ENCODE results near the gene MRGPRF.

The MRGPRF gene

DNA sequence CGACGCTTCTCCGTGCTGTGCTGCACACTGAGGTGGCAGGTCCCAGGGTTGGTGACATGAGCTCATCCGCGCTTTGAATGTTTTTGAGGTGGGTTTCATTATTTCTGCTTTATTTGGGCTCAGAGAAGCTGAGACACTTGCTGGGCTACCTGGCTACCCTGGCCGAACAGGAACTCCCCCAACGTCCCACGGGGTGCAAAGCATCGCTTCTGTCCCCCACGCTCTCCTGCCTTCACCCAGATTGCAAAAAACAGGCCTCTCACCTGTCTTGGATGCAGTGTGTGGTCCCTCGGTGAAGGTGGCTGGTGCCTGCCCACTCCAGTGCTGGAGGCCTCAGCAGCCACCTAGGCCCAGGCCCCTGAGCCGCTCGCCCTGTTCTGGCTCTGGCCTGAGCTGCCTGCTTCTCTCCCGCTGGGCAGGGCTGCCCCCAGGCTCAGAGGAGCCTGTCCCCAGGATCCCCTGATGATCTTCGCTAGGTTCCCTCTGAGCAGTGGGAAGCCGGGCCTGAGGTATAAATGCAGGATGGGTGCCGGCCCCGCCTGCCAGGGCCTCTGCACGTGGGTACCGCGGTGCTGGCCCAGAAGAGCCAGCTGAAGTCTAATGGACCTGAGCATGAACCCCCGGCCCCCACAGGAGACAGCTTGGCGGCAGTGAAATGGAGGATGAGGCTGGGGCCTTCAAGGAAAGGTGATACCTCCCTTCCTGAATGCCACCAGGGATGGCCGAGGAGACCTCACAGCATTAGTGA is 16.5 kb downstream of the MRGPRF start:
- TF ChIP-seq SALL2 (tag by site-specific recombination; IDR thresholded peaks at IDR 0.05; ENCODE audit: borderline replicate concordance) = no peak
- no peak for TF ChIP-seq ZNF677 (tag by site-specific recombination; IDR thresholded peaks at IDR 0.05)
- TF ChIP-seq ZNF544 (tag by site-specific recombination; IDR thresholded peaks at IDR 0.05) = no peak
- TF ChIP-seq ZNF223 (tag by site-specific recombination; IDR thresholded peaks at IDR 0.05) = no peak
- TF ChIP-seq ZNF670 (tag by site-specific recombination; IDR thresholded peaks at IDR 0.05; ENCODE audit: low read depth) = no peak
- TF ChIP-seq ZNF548 (tag by site-specific recombination; IDR thresholded peaks at IDR 0.05) = no peak
- TF ChIP-seq ZNF830 (tag by site-specific recombination; IDR thresholded peaks at IDR 0.05; ENCODE audit: low read depth) = no peak
- no peak for TF ChIP-seq ZNF274 (IDR thresholded peaks at IDR 0.05; ENCODE audit: low read length)
- no peak for TF ChIP-seq ZNF274 (tag by site-specific recombination; IDR thresholded peaks at IDR 0.05; ENCODE audit: borderline replicate concordance)
- no peak for TF ChIP-seq ZNF354C (tag by site-specific recombination; IDR thresholded peaks at IDR 0.05; ENCODE audit: borderline replicate concordance, low read depth)
- TF ChIP-seq ZNF571 (tag by site-specific recombination; IDR thresholded peaks at IDR 0.05) = no peak
- no peak for TF ChIP-seq ZNF776 (tag by site-specific recombination; IDR thresholded peaks at IDR 0.05; ENCODE audit: borderline replicate concordance)
- TF ChIP-seq TCF7L2 (IDR thresholded peaks at IDR 0.05; ENCODE audit: borderline replicate concordance, low read depth, low read length) = no peak
- TF ChIP-seq, protein P1, sequence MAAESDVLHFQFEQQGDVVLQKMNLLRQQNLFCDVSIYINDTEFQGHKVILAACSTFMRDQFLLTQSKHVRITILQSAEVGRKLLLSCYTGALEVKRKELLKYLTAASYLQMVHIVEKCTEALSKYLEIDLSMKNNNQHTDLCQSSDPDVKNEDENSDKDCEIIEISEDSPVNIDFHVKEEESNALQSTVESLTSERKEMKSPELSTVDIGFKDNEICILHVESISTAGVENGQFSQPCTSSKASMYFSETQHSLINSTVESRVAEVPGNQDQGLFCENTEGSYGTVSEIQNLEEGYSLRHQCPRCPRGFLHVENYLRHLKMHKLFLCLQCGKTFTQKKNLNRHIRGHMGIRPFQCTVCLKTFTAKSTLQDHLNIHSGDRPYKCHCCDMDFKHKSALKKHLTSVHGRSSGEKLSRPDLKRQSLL (tag by site-specific recombination; IDR thresholded peaks at IDR 0.05) = no peak
- no peak for TF ChIP-seq SP3 (tag by site-specific recombination; IDR thresholded peaks at IDR 0.05)
- no peak for TF ChIP-seq GLIS2 (tag by site-specific recombination; IDR thresholded peaks at IDR 0.05)
- TF ChIP-seq ZNF623 (tag by site-specific recombination; IDR thresholded peaks at IDR 0.05) = no peak
- TF ChIP-seq ZNF391 (tag by site-specific recombination; IDR thresholded peaks at IDR 0.05; ENCODE audit: borderline replicate concordance, low read depth) = no peak
- TF ChIP-seq, protein P2, sequence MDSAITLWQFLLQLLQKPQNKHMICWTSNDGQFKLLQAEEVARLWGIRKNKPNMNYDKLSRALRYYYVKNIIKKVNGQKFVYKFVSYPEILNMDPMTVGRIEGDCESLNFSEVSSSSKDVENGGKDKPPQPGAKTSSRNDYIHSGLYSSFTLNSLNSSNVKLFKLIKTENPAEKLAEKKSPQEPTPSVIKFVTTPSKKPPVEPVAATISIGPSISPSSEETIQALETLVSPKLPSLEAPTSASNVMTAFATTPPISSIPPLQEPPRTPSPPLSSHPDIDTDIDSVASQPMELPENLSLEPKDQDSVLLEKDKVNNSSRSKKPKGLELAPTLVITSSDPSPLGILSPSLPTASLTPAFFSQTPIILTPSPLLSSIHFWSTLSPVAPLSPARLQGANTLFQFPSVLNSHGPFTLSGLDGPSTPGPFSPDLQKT (IDR thresholded peaks at IDR 0.05; ENCODE audit: borderline replicate concordance, low read depth, low read length) = no peak
- CTCF ChIA-PET = interaction anchor here (0.5 to 1.0 kb wide), 2 partner anchors 40 to 1050 kb away, joined by 3 read pairs; no protein-coding TSS in a partner anchor

DNA sequence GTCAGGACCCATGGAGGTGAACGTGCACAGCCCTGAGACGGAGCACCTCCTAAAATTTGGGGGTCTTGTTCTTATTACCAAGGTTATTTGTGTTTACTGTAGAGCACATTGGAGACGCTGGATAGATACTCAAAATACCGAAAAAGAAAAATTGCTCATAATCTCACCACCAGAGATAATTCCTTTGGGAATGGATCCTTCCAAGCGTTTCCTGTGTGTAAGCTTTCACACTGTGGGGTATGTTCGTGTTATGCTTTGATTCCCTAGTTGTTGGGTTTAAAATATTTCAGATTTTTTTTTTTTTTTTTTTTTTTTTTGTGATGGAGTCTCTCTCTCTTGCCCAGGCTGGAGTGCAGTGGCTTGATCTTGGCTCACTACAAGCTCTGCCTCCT is 18.2 kb downstream of the MRGPRF start:
- Histone ChIP-seq H3K9me3 (ENCODE audit: control insufficient read depth, insufficient read depth, low read depth, low read length) (no peaks in the 10 kb centered on the region), H3K27ac (ENCODE audit: extremely low read depth, low read depth, low read length) (no peak overlapping the region), H3K4me1 (ENCODE audit: control insufficient read depth, insufficient read depth, low read length) (0 out of 2 replicates have a peak, but pooled peaks cover 2% of the 10 kb centered on the region), H3K4me3 (ENCODE audit: low read depth, low read length) (no peak overlapping the region), H3K36me3 (ENCODE audit: control insufficient read depth in 2 of 2, insufficient read depth in 1 of 2, low read length in 2 of 2) (no peaks in the 10 kb centered on the region)
- CTCF ChIA-PET = interaction anchor here (0.8 kb wide), 1 partner anchor 94 kb away, joined by 3 read pairs; no protein-coding TSS in a partner anchor
- POLR2A ChIA-PET = no interaction called here
- TF ChIP-seq ZNF555 (tag by site-specific recombination; conservative IDR thresholded peaks at IDR 0.05) (no peak), ZNF335 (tag by site-specific recombination; conservative IDR thresholded peaks at IDR 0.05) (no peak), ZNF670 (tag by site-specific recombination; IDR thresholded peaks at IDR 0.05; ENCODE audit: low read depth) (no peak), HOXA7 (CRISPR knock-in tag; IDR thresholded peaks at IDR 0.05; ENCODE audit: borderline replicate concordance) (no peak), ZNF843 (tag by site-specific recombination; IDR thresholded peaks at IDR 0.05) (no peak), ZNF23 (tag by site-specific recombination; IDR thresholded peaks at IDR 0.05; ENCODE audit: borderline replicate concordance) (no peak), ZNF571 (tag by site-specific recombination; IDR thresholded peaks at IDR 0.05) (no peak), ZNF76 (tag by site-specific recombination; IDR thresholded peaks at IDR 0.05; ENCODE audit: borderline replicate concordance, low read depth) (no peak), ZBTB17 (tag by site-specific recombination; IDR thresholded peaks at IDR 0.05) (no peak)
- TF ChIP-seq, protein P3, sequence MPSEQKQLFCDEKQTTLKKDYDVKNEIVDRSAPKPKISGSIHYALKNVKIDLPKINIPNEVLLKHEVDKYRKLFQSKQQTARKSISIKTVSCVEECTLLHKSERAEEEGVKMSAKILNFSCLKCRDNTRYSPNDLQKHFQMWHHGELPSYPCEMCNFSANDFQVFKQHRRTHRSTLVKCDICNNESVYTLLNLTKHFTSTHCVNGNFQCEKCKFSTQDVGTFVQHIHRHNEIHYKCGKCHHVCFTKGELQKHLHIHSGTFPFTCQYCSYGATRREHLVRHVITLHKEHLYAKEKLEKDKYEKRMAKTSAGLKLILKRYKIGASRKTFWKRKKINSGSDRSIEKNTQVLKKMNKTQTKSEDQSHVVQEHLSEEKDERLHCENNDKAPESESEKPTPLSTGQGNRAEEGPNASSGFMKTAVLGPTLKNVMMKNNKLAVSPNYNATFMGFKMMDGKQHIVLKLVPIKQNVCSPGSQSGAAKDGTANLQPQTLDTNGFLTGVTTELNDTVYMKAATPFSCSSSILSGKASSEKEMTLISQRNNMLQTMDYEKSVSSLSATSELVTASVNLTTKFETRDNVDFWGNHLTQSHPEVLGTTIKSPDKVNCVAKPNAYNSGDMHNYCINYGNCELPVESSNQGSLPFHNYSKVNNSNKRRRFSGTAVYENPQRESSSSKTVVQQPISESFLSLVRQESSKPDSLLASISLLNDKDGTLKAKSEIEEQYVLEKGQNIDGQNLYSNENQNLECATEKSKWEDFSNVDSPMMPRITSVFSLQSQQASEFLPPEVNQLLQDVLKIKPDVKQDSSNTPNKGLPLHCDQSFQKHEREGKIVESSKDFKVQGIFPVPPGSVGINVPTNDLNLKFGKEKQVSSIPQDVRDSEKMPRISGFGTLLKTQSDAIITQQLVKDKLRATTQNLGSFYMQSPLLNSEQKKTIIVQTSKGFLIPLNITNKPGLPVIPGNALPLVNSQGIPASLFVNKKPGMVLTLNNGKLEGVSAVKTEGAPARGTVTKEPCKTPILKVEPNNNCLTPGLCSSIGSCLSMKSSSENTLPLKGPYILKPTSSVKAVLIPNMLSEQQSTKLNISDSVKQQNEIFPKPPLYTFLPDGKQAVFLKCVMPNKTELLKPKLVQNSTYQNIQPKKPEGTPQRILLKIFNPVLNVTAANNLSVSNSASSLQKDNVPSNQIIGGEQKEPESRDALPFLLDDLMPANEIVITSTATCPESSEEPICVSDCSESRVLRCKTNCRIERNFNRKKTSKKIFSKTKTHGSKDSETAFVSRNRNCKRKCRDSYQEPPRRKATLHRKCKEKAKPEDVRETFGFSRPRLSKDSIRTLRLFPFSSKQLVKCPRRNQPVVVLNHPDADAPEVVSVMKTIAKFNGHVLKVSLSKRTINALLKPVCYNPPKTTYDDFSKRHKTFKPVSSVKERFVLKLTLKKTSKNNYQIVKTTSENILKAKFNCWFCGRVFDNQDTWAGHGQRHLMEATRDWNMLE (tag by site-specific recombination; conservative IDR thresholded peaks at IDR 0.05; ENCODE audit: low read depth) = no peak

More for the DNA sequence above, 16.5 kb downstream of the MRGPRF start:
- no peak overlapping the region for H3K27ac ChIP-seq (ENCODE audit: extremely low read depth, low read depth, low read length)
- H3K4me1 ChIP-seq (ENCODE audit: control insufficient read depth, insufficient read depth, low read length) = 0 out of 2 replicates have a peak, but pooled peaks cover 2% of the 10 kb centered on the region
- no peak overlapping the region for H3K4me3 ChIP-seq (ENCODE audit: low read depth, low read length)
- POLR2A ChIA-PET = no interaction called here
- H3K36me3 ChIP-seq (ENCODE audit: control insufficient read depth in 2 of 2, insufficient read depth in 1 of 2, low read length in 2 of 2) = no peaks in the 10 kb centered on the region
- H3K9me3 ChIP-seq (ENCODE audit: control insufficient read depth, insufficient read depth, low read depth, low read length) = no peaks in the 10 kb centered on the region
